ENCODE results near the gene TMEM217. TPM values are rescaled to one million over a fixed set of nuclear protein-coding genes. Genes with fewer than 3 reads are reported as not detected.

TMEM217 gene
- polyA plus RNA-seq, 2 donors = 2.6 to 5.4 TPM

GRCh38 chr6:37239950-37240713 is 17.8 kb downstream of the TMEM217 start:
- Histone ChIP-seq H3K27ac (ENCODE audit: low read depth in 2 of 2, low read length in 1 of 2) (peak overlapping the region; percentile 79 to 85), H3K27me3 (ENCODE audit: control insufficient read depth in 1 of 2, insufficient read depth in 2 of 2, low read length in 2 of 2) (no peaks in the 10 kb centered on the region), H3K36me3 (ENCODE audit: control insufficient read depth in 2 of 2, insufficient read depth in 2 of 2, low read length in 1 of 2) (no peaks in the 10 kb centered on the region), H3K4me1 (ENCODE audit: control insufficient read depth in 2 of 2, insufficient read depth in 2 of 2, low read length in 1 of 2) (peaks cover 0 to 5% of the 10 kb centered on the region in 2 donors), H3K4me3 (ENCODE audit: low read depth in 1 of 2, low read length in 2 of 2) (no peak overlapping the region), H3K9me3 (ENCODE audit: control insufficient read depth in 2 of 2, insufficient read depth in 1 of 2, low read depth in 1 of 2, low read length in 1 of 2) (no peaks in the 10 kb centered on the region)
- 25 to 31% methylated on average over 4 of the region's 4 CpGs for WGBS, 2 donors

- Histone ChIP-seq H3K27ac (ENCODE audit: low read depth in 2 of 2, low read length in 1 of 2) (peak overlapping the region; percentile 59 to 85), H3K27me3 (ENCODE audit: control insufficient read depth in 1 of 2, insufficient read depth in 2 of 2, low read length in 2 of 2) (no peaks in the 10 kb centered on the region), H3K4me1 (ENCODE audit: control insufficient read depth in 2 of 2, insufficient read depth in 2 of 2, low read length in 1 of 2) (peaks cover 0 to 4% of the 10 kb centered on the region in 2 donors), H3K36me3 (ENCODE audit: control insufficient read depth in 2 of 2, insufficient read depth in 2 of 2, low read length in 1 of 2) (no peaks in the 10 kb centered on the region), H3K4me3 (ENCODE audit: low read depth in 1 of 2, low read length in 2 of 2) (no peak overlapping the region), H3K9me3 (ENCODE audit: control insufficient read depth in 2 of 2, insufficient read depth in 1 of 2, low read depth in 1 of 2, low read length in 1 of 2) (no peaks in the 10 kb centered on the region)
- WGBS, 2 donors = 81 to 86% methylated on average over 3 of the region's 3 CpGs
Observed at GRCh38 chr6:37239526-37239925, 18.4 kb downstream of the TMEM217 start.

GRCh38 chr6:37238381-37238780 is 19.6 kb downstream of the TMEM217 start:
- Histone ChIP-seq H3K9me3 (ENCODE audit: control insufficient read depth in 2 of 2, insufficient read depth in 1 of 2, low read depth in 1 of 2, low read length in 1 of 2) (no peaks in the 10 kb centered on the region), H3K36me3 (ENCODE audit: control insufficient read depth in 2 of 2, insufficient read depth in 2 of 2, low read length in 1 of 2) (no peaks in the 10 kb centered on the region), H3K27ac (ENCODE audit: low read depth in 2 of 2, low read length in 1 of 2) (no peak overlapping the region), H3K4me3 (ENCODE audit: low read depth in 1 of 2, low read length in 2 of 2) (no peak overlapping the region), H3K27me3 (ENCODE audit: control insufficient read depth in 1 of 2, insufficient read depth in 2 of 2, low read length in 2 of 2) (no peaks in the 10 kb centered on the region), H3K4me1 (ENCODE audit: control insufficient read depth in 2 of 2, insufficient read depth in 2 of 2, low read length in 1 of 2) (peaks cover 0 to 4% of the 10 kb centered on the region in 2 donors)
- 68% methylated on average over 1 of the region's 1 CpG for WGBS, 2 donors

- no peaks in the 10 kb centered on the region for H3K27me3 ChIP-seq (ENCODE audit: control insufficient read depth in 1 of 2, insufficient read depth in 2 of 2, low read length in 2 of 2)
- no peak overlapping the region for H3K27ac ChIP-seq (ENCODE audit: low read depth in 2 of 2, low read length in 1 of 2)
- peaks cover 0 to 4% of the 10 kb centered on the region in 2 donors for H3K4me1 ChIP-seq (ENCODE audit: control insufficient read depth in 2 of 2, insufficient read depth in 2 of 2, low read length in 1 of 2)
- no peaks in the 10 kb centered on the region for H3K9me3 ChIP-seq (ENCODE audit: control insufficient read depth in 2 of 2, insufficient read depth in 1 of 2, low read depth in 1 of 2, low read length in 1 of 2)
- H3K36me3 ChIP-seq (ENCODE audit: control insufficient read depth in 2 of 2, insufficient read depth in 2 of 2, low read length in 1 of 2) = no peaks in the 10 kb centered on the region
- H3K4me3 ChIP-seq (ENCODE audit: low read depth in 1 of 2, low read length in 2 of 2) = no peak overlapping the region
Observed at GRCh38 chr6:37237789-37238188, 20.2 kb downstream of the TMEM217 start.

- no peak overlapping the region for H3K4me3 ChIP-seq (ENCODE audit: low read depth in 1 of 2, low read length in 2 of 2)
- 75 to 76% methylated on average over 2 of the region's 2 CpGs for WGBS, 2 donors
- H3K27me3 ChIP-seq (ENCODE audit: control insufficient read depth in 1 of 2, insufficient read depth in 2 of 2, low read length in 2 of 2) = no peaks in the 10 kb centered on the region
- no peak overlapping the region for H3K27ac ChIP-seq (ENCODE audit: low read depth in 2 of 2, low read length in 1 of 2)
- no peaks in the 10 kb centered on the region for H3K9me3 ChIP-seq (ENCODE audit: control insufficient read depth in 2 of 2, insufficient read depth in 1 of 2, low read depth in 1 of 2, low read length in 1 of 2)
- no peaks in the 10 kb centered on the region for H3K36me3 ChIP-seq (ENCODE audit: control insufficient read depth in 2 of 2, insufficient read depth in 2 of 2, low read length in 1 of 2)
- peaks cover 0 to 4% of the 10 kb centered on the region in 2 donors for H3K4me1 ChIP-seq (ENCODE audit: control insufficient read depth in 2 of 2, insufficient read depth in 2 of 2, low read length in 1 of 2)
Observed at GRCh38 chr6:37236921-37237320, 21.0 kb downstream of the TMEM217 start.

GRCh38 chr6:37233541-37233940 is 24.4 kb downstream of the TMEM217 start:
- H3K9me3 ChIP-seq (ENCODE audit: control insufficient read depth in 2 of 2, insufficient read depth in 1 of 2, low read depth in 1 of 2, low read length in 1 of 2) = no peaks in the 10 kb centered on the region
- no peak overlapping the region for H3K4me3 ChIP-seq (ENCODE audit: low read depth in 1 of 2, low read length in 2 of 2)
- H3K4me1 ChIP-seq (ENCODE audit: control insufficient read depth in 2 of 2, insufficient read depth in 2 of 2, low read length in 1 of 2) = no peaks in the 10 kb centered on the region
- H3K27ac ChIP-seq (ENCODE audit: low read depth in 2 of 2, low read length in 1 of 2) = no peak overlapping the region
- H3K27me3 ChIP-seq (ENCODE audit: control insufficient read depth in 1 of 2, insufficient read depth in 2 of 2, low read length in 2 of 2) = no peaks in the 10 kb centered on the region
- WGBS, 2 donors = 89 to 93% methylated on average over 7 of the region's 7 CpGs
- H3K36me3 ChIP-seq (ENCODE audit: control insufficient read depth in 2 of 2, insufficient read depth in 2 of 2, low read length in 1 of 2) = no peaks in the 10 kb centered on the region

- Histone ChIP-seq H3K4me1 (ENCODE audit: control insufficient read depth in 2 of 2, insufficient read depth in 2 of 2, low read length in 1 of 2) (no peaks in the 10 kb centered on the region), H3K36me3 (ENCODE audit: control insufficient read depth in 2 of 2, insufficient read depth in 2 of 2, low read length in 1 of 2) (no peaks in the 10 kb centered on the region), H3K27ac (ENCODE audit: low read depth in 2 of 2, low read length in 1 of 2) (no peak overlapping the region), H3K4me3 (ENCODE audit: low read depth in 1 of 2, low read length in 2 of 2) (no peak overlapping the region), H3K9me3 (ENCODE audit: control insufficient read depth in 2 of 2, insufficient read depth in 1 of 2, low read depth in 1 of 2, low read length in 1 of 2) (no peaks in the 10 kb centered on the region), H3K27me3 (ENCODE audit: control insufficient read depth in 1 of 2, insufficient read depth in 2 of 2, low read length in 2 of 2) (no peaks in the 10 kb centered on the region)
- WGBS, 2 donors = 79 to 82% methylated on average over 5 of the region's 5 CpGs
Observed at GRCh38 chr6:37232430-37233017, 25.4 kb downstream of the TMEM217 start.

- Histone ChIP-seq H3K27me3 (ENCODE audit: control insufficient read depth in 1 of 2, insufficient read depth in 2 of 2, low read length in 2 of 2) (no peaks in the 10 kb centered on the region), H3K4me1 (ENCODE audit: control insufficient read depth in 2 of 2, insufficient read depth in 2 of 2, low read length in 1 of 2) (no peaks in the 10 kb centered on the region), H3K27ac (ENCODE audit: low read depth in 2 of 2, low read length in 1 of 2) (no peak overlapping the region), H3K4me3 (ENCODE audit: low read depth in 1 of 2, low read length in 2 of 2) (no peak overlapping the region), H3K36me3 (ENCODE audit: control insufficient read depth in 2 of 2, insufficient read depth in 2 of 2, low read length in 1 of 2) (no peaks in the 10 kb centered on the region), H3K9me3 (ENCODE audit: control insufficient read depth in 2 of 2, insufficient read depth in 1 of 2, low read depth in 1 of 2, low read length in 1 of 2) (no peaks in the 10 kb centered on the region)
- WGBS, 2 donors = 88 to 93% methylated on average over 6 of the region's 6 CpGs
Observed at GRCh38 chr6:37230104-37230503, 27.8 kb downstream of the TMEM217 start.

GRCh38 chr6:37225350-37226169 is 32.4 kb downstream of the TMEM217 start:
- Histone ChIP-seq H3K36me3 (ENCODE audit: control insufficient read depth in 2 of 2, insufficient read depth in 2 of 2, low read length in 1 of 2) (no peaks in the 10 kb centered on the region), H3K4me1 (ENCODE audit: control insufficient read depth in 2 of 2, insufficient read depth in 2 of 2, low read length in 1 of 2) (peaks cover 0 to 5% of the 10 kb centered on the region in 2 donors), H3K27me3 (ENCODE audit: control insufficient read depth in 1 of 2, insufficient read depth in 2 of 2, low read length in 2 of 2) (no peaks in the 10 kb centered on the region), H3K9me3 (ENCODE audit: control insufficient read depth in 2 of 2, insufficient read depth in 1 of 2, low read depth in 1 of 2, low read length in 1 of 2) (no peaks in the 10 kb centered on the region), H3K4me3 (ENCODE audit: low read depth in 1 of 2, low read length in 2 of 2) (no peak overlapping the region), H3K27ac (ENCODE audit: low read depth in 2 of 2, low read length in 1 of 2) (no peak overlapping the region)
- 66 to 82% methylated on average over 5 of the region's 5 CpGs for WGBS, 2 donors
